ENCODE results near the gene SACM1L. TPM values are rescaled to one million over a fixed set of nuclear protein-coding genes. Genes with fewer than 3 reads are reported as not detected.

Gene SACM1L
- total and polyA plus RNA-seq, 2 donors (not counting 3 experiments of a cell fraction or from before 2014, with no cell fraction given), result 11.9 to 39.9 TPM

GRCh38 chr3:45794177-45794560, 105.0 kb downstream of the SACM1L start:
- Histone ChIP-seq H3K27me3 (ENCODE audit: control insufficient read depth in 2 of 2, insufficient read depth in 2 of 2, low read length in 2 of 2) (peaks cover 51 to 64% of the 10 kb centered on the region in 2 experiments), H3K4me1 (ENCODE audit: control insufficient read depth, extremely low read depth, insufficient read depth, low read length) (peaks cover 8% of the 10 kb centered on the region), H4K20me1 (replicated peaks; ENCODE audit: control insufficient read depth, extremely low read depth, insufficient read depth, low read length) (no peaks in the 10 kb centered on the region), H3K4me3 (replicated peaks in 1 of 3; ENCODE audit: insufficient read depth in 1 of 3, low read depth in 1 of 3, low read length in 3 of 3) (no peak overlapping the region), H3K4me2 (ENCODE audit: insufficient read depth, low read length) (no peak overlapping the region), H3K9me3 (replicated peaks; ENCODE audit: control insufficient read depth, insufficient read depth, low read length) (no peaks in the 10 kb centered on the region), H3K9ac (replicated peaks; ENCODE audit: extremely low read depth, insufficient read depth, low read length) (no peak overlapping the region), H3K27ac (ENCODE audit: insufficient read depth, low read depth, low read length) (no peak overlapping the region), H2AFZ (ENCODE audit: low read depth, low read length) (no peak overlapping the region), H3K9me1 (replicated peaks; ENCODE audit: control insufficient read depth, extremely low read depth, insufficient read depth, low read length) (no peaks in the 10 kb centered on the region), H3K36me3 (ENCODE audit: control insufficient read depth in 2 of 2, extremely low read depth in 1 of 2, insufficient read depth in 2 of 2, low read length in 2 of 2) (no peaks in the 10 kb centered on the region), H3K79me2 (ENCODE audit: control insufficient read depth, insufficient read depth, low read length) (no peaks in the 10 kb centered on the region)
- TF ChIP-seq MAX (IDR thresholded peaks at IDR 0.05; ENCODE audit: insufficient read depth, insufficient read length), result no peak
- no peak for TF ChIP-seq GATA2 (IDR thresholded peaks at IDR 0.05; ENCODE audit: insufficient read depth, insufficient read length, low read depth, low read length)
- TF ChIP-seq JUN (IDR thresholded peaks at IDR 0.05; ENCODE audit: borderline replicate concordance, insufficient read depth, insufficient read length, low read depth), result no peak
- no peak for TF ChIP-seq EZH2 (IDR thresholded peaks at IDR 0.05; ENCODE audit: borderline replicate concordance, low read depth, low read length, severe bottlenecking)
- no peak for TF ChIP-seq POLR2AphosphoS5 (IDR thresholded peaks at IDR 0.05; ENCODE audit: insufficient read depth, low read depth, low read length)
- no peak for TF ChIP-seq POLR2A (IDR thresholded peaks at IDR 0.05; ENCODE audit: low read depth, low read length)
- TF ChIP-seq CTCF (IDR thresholded peaks at IDR 0.05; ENCODE audit: extremely low read depth in 1 of 2, insufficient read depth in 1 of 2, low read depth in 1 of 2, low read length in 2 of 2), result no peak
- TF ChIP-seq MYC (IDR thresholded peaks at IDR 0.05; ENCODE audit: low read depth, low read length), result no peak
- no peak for TF ChIP-seq FOS (IDR thresholded peaks at IDR 0.05; ENCODE audit: borderline replicate concordance, insufficient read depth, low read length)
- DNase-seq (ENCODE audit: low read depth, low spot score) (no peak), FAIRE-seq (no peak)
- intact Hi-C loops (cut with micrococcal nuclease), result no loop called here
- BruUV-seq (replicated peaks), result no TSS peak
- ChIA-PET CTCF (interaction anchor here (1.1 kb wide), 1 partner anchor 31 kb away, joined by 3 read pairs; no protein-coding TSS in a partner anchor), POLR2A (no interaction called here)
- dilution Hi-C loops (cut with MboI; ENCODE audit: extremely low pct_ligation_motif_present, low sequenced_read_pairs), result no loop called here

All from endothelial cell of umbilical vein (primary cell).